K562 (cell line): ENCODE results near the gene WASF1. TPM values are rescaled to one million over a fixed set of nuclear protein-coding genes. Genes with fewer than 3 reads are reported as not detected.

Experiments used
- ATAC-seq: fragments of 200-7000 bp; cut with Tn5 transposase; 3 replicates; pipeline ENCODE4 v1.9.1; 2020; ENCODE audit warnings: moderate library complexity
- BruUV-seq: library from RNA; stranded (reverse); fragments of 400-500 nt; replicated peaks from 2 replicates; lab custom pipeline; 2021; lab: Mats Ljungman, UMichigan
- CTCF ChIA-PET: fragments of 300-600 bp; formaldehyde crosslinking; extraction: SDS; loops from one replicate; lab custom pipeline; 2021; ENCODE audit warnings: low intra/inter-chr PET ratio; lab: Yijun Ruan, JAX
- POLR2A ChIA-PET: fragments of 300-600, 350-650 bp; sonication (Branson Sonifier 250); formaldehyde crosslinking; extraction: SDS; loops from one replicate; lab custom pipeline; 2021; ENCODE audit warnings: antibody characterized with exemption, inconsistent platforms; lab: Yijun Ruan, JAX
- DNase-seq, 4 experiments: peaks; one replicate each; pipeline versions ENCODE4 v3.0.0 to v3.0.0-alpha.2; 2011 to 2018; ENCODE audit warnings: low spot score in 3 of 4, mixed read lengths in 3 of 4; ENCODE audit errors: extremely low read depth in 1 of 4
- FAIRE-seq: peaks from 2 replicates; lab custom pipeline; 2011; peaks lifted over from hg19 to GRCh38; lab: Jason Lieb, UNC
- H2AFZ ChIP-seq: 2 replicates; pipeline ENCODE4 v1.6.0; 2011; ENCODE audit warnings: low read depth, low read length, control low read depth, inconsistent platforms
- H3K27ac ChIP-seq: fragments of 200-600 bp; 3 replicates; pipeline ENCODE4 v1.8.0; 2011; ENCODE audit warnings: low read depth, mild to moderate bottlenecking, control low read depth, inconsistent platforms, low read length, moderate library complexity, mixed read lengths; ENCODE audit errors: extremely low read depth
- H3K27me3 ChIP-seq, 2 experiments: fragments of 300-600 bp in 1 of 2; 2 replicates in 1 of 2; 3 replicates in 1 of 2; pipeline versions ENCODE4 v1.6.0 to v1.8.0; 2011; ENCODE audit warnings: inconsistent platforms in 2 of 2, low read length in 2 of 2, mild to moderate bottlenecking in 1 of 2, mixed read lengths in 1 of 2, moderate library complexity in 1 of 2; ENCODE audit not compliant: control insufficient read depth in 2 of 2, insufficient read depth in 2 of 2
- H3K36me3 ChIP-seq: fragments of 300-600 bp; 3 replicates; pipeline ENCODE4 v1.8.0; 2011; ENCODE audit warnings: mild to moderate bottlenecking, low read length, inconsistent platforms; ENCODE audit not compliant: control insufficient read depth, insufficient read depth
- H3K4me1 ChIP-seq, 2 experiments: fragments of 200-600 bp in 1 of 2; replicated peaks in 1 of 2; 2 replicates in 1 of 2; 3 replicates in 1 of 2; pipeline versions ENCODE4 v1.5.1 to v1.8.0; 2011; ENCODE audit warnings: inconsistent platforms in 2 of 2, low read length in 2 of 2, mild to moderate bottlenecking in 1 of 2, mixed read lengths in 1 of 2, moderate library complexity in 1 of 2; ENCODE audit not compliant: control insufficient read depth in 2 of 2, insufficient read depth in 2 of 2
- H3K4me2 ChIP-seq: 2 replicates; pipeline ENCODE4 v1.6.1; 2011; ENCODE audit warnings: low read length, control low read depth, inconsistent platforms, mixed read lengths; ENCODE audit not compliant: insufficient read depth
- H3K4me3 ChIP-seq: fragments of 200-600 bp; sonication (generic), shearing (Covaris generic); 2 replicates; pipeline ENCODE4 v1.5.1; 2016; ENCODE audit warnings: control low read depth, inconsistent platforms
- H3K79me2 ChIP-seq: fragments of 200-600 bp; 3 replicates; pipeline ENCODE4 v1.8.0; 2011; ENCODE audit warnings: low read length, inconsistent platforms; ENCODE audit not compliant: control insufficient read depth, insufficient read depth
- H3K9ac ChIP-seq, 2 experiments: 2 replicates each; pipeline versions ENCODE4 v1.6.0 to v1.6.1; 2011; ENCODE audit warnings: low read depth in 2 of 2, low read length in 2 of 2, control low read depth in 1 of 2, inconsistent platforms in 1 of 2, mild to moderate bottlenecking in 1 of 2, mixed read lengths in 1 of 2; ENCODE audit not compliant: insufficient read depth in 1 of 2
- H3K9me1 ChIP-seq: one replicate; pipeline ENCODE4 v1.6.0; 2011; ENCODE audit warnings: inconsistent platforms, mild to moderate bottlenecking, low read length, moderate library complexity; ENCODE audit not compliant: control insufficient read depth, insufficient read depth
- H3K9me3 ChIP-seq: replicated peaks from 2 replicates; pipeline ENCODE4 v1.5.1; 2011; ENCODE audit warnings: low read depth, low read length, inconsistent platforms; ENCODE audit not compliant: control insufficient read depth, insufficient read depth
- H4K20me1 ChIP-seq: replicated peaks from 2 replicates; pipeline ENCODE4 v1.6.1; 2011; ENCODE audit warnings: low read length, inconsistent platforms, mixed read lengths; ENCODE audit not compliant: control insufficient read depth, insufficient read depth
- ADNP ChIP-seq: fragments of 200-800 bp; sonication (Bioruptor generic); IDR thresholded peaks from 2 replicates; pipeline ENCODE4 v1.6.1; 2016; ENCODE audit warnings: missing genetic modification characterization, missing compliant biosample characterization
- BCL6 ChIP-seq: fragments of 250-450 bp; sonication (Bioruptor Pico); IDR thresholded peaks from 2 replicates; pipeline ENCODE4 v1.4.0; 2020
- BHLHE40 ChIP-seq: IDR thresholded peaks from 2 replicates; pipeline ENCODE4 v1.6.1; 2011; ENCODE audit warnings: low read length, improper control_type of control experiment
- E2F6 ChIP-seq, 2 experiments: IDR thresholded peaks; 2 replicates each; pipeline ENCODE4 v1.6.1; 2011; ENCODE audit warnings: borderline replicate concordance in 1 of 2, control low read depth in 1 of 2, low read depth in 1 of 2, low read length in 1 of 2, mild to moderate bottlenecking in 1 of 2, mixed read lengths in 1 of 2, moderate library complexity in 1 of 2; ENCODE audit not compliant: insufficient read depth in 1 of 2, insufficient read length in 1 of 2, poor library complexity in 1 of 2, severe bottlenecking in 1 of 2; ENCODE audit errors: extremely low read depth in 1 of 2
- SREBF1 ChIP-seq: fragments of 150-350 bp; IDR thresholded peaks from 2 replicates; pipeline ENCODE4 v1.6.1; 2014; ENCODE audit warnings: antibody characterized with exemption, low read depth, low read length, borderline replicate concordance
- XRCC5 ChIP-seq: fragments of 200-400 bp; formaldehyde crosslinking; IDR thresholded peaks from 2 replicates; pipeline ENCODE4 v1.6.1; 2017; ENCODE audit warnings: low read depth, mild to moderate bottlenecking, low read length
- ZNF197 ChIP-seq: fragments of 200-800 bp; sonication (Bioruptor generic); IDR thresholded peaks from 2 replicates; pipeline ENCODE4 v1.6.1; 2016; ENCODE audit warnings: low read depth, missing genetic modification characterization, missing compliant biosample characterization
- ZNF764 ChIP-seq: fragments of 250-450 bp; sonication (Bioruptor Pico); IDR thresholded peaks from 2 replicates; pipeline ENCODE4 v1.4.0; 2020; ENCODE audit warnings: low read depth, mild to moderate bottlenecking, moderate library complexity
- WGBS: fragments of 100-300 bp; shearing (Covaris generic); methylation state at CpG from one replicate; pipeline ENCODE4 v1.1.6; 2016; ENCODE audit warnings: low coverage, mixed read lengths; ENCODE audit not compliant: insufficient coverage; ENCODE audit errors: missing lambda C conversion rate; 5-methylcytosine and 5-hydroxymethylcytosine counted together
- in situ Hi-C: fragments of 300-500 bp; cut with MboI; formaldehyde crosslinking; loops from 4 replicates; pipeline ENCODE4 v1.15.0; 2018; ENCODE audit warnings: inconsistent platforms, mixed read lengths
- intact Hi-C: fragments of 100-400 bp; cut with micrococcal nuclease; formaldehyde crosslinking; loops from 2 replicates; pipeline ENCODE4 v1.14.2; 2022
- polyA plus RNA-seq, 8 experiments: library from polyadenylated mRNA; depleted of rRNA in 4 of 8; stranded (reverse) in 5 of 8; unstranded in 3 of 8; fragments of >200 nt; fragmentation: Nextera tagmentation in 2 of 8; fragmentation: Illumina TruSeq in 1 of 8; extraction: Ambion mirVana in 2 of 8; extraction: Trizol in 1 of 8; gene quantifications; 2 replicates each; pipeline versions ENCODE4 v1.2.1 to v1.2.3, GENCODE V29; 2011 to 2014; ENCODE audit warnings: inconsistent platforms in 1 of 8, missing spikeins in 1 of 8
- total RNA-seq, 7 experiments: library from RNA; depleted of rRNA in 6 of 7; stranded (reverse); fragments of >200 nt in 6 of 7; fragmentation: Illumina TruSeq in 2 of 7; extraction: Trizol in 2 of 7; gene quantifications; 2 replicates each; pipeline versions ENCODE4 v1.2.1 to v1.2.3, GENCODE V29; 2011 to 2021; ENCODE audit warnings: low replicate concordance in 1 of 7
- TF ChIP-seq, protein P1 (sequence below): fragments of 450-650 bp; formaldehyde crosslinking; conservative IDR thresholded peaks from 2 replicates; pipeline ENCODE4 v1.4.0; 2022; ENCODE audit warnings: mild to moderate bottlenecking, missing genetic modification characterization

The WASF1 gene
- total and polyA plus RNA-seq, 9 of the 15 experiments (the other 6 are each of a cell fraction or from before 2014, with no cell fraction given), result 2.1 to 18.2 (median 7.4) TPM

DNA sequence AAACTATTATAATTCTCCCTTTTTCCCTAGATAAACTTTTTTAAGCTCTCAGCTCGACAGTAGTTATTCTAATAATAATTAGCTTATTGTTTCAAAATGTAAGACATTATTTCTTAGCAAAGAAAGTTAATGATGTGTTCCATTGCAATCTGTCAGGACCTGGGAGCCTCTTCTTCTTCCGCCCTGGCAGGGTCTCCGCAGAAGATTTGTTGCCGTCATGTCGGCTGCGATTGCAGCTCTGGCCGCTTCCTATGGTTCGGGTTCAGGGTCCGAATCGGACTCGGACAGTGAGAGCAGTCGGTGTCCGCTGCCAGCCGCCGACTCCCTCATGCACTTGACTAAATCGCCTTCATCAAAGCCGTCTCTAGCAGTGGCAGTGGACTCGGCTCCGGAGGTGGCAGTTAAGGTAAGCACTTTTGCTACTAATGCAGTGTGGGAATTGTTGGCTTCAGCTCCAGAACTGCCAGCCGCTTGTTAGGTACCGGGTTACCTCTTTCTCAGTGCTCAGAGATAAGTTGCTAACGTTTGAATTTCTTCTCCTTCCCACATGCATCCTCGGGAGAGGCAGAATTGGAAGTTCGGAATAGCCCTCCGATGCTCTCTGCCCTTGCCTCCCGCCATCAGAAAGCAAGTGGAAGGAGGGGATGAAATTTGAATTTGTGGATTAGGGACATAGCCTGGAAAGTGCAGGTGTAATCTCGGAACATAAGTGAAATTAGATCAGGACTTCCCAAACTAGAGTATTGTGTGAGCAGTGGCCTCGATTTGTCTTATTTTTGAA is 948 bp upstream of the WASF1 start, which contains the start of gene CDC40 (continued):
- TF ChIP-seq SREBF1 (no peak), BCL6 (CRISPR knock-in tag) (no peak), ZNF764 (CRISPR knock-in tag) (no peak), XRCC5 (peak; percentile 29; the same call in 1 of the 2 replicates)

- FAIRE-seq (peak; percentile 78), ATAC-seq (peak; percentile 49), DNase-seq (peak; percentile 34 to 67 (median 52))
- in situ Hi-C loops (loop anchor here (10.0 kb wide), 1 partner anchor 216 kb away; no protein-coding TSS in a partner anchor), intact Hi-C loops (loop anchor here (1.0 to 10.0 kb wide), 2 partner anchors 212 to 474 kb away; no protein-coding TSS in a partner anchor)
- H3K36me3 ChIP-seq, result peaks cover 13% of the 10 kb centered on the region; the same call in 2 of the 3 replicates
- peak overlapping the region; percentile 89 to 97; a peak in 3 of 4 replicates for H3K9ac ChIP-seq
- H3K27me3 ChIP-seq, result no peaks in the 10 kb centered on the region
- H3K27ac ChIP-seq, result peak overlapping the region; percentile 94; the same call in 2 of the 3 replicates
- H3K4me3 ChIP-seq, result peak overlapping the region; percentile 88
- peak overlapping the region; percentile 88 for H3K4me2 ChIP-seq
- no peaks in the 10 kb centered on the region; the same call in 1 of the 2 replicates for H4K20me1 ChIP-seq
- H3K9me1 ChIP-seq, result no peaks in the 10 kb centered on the region
- peak overlapping the region; percentile 98 for H2AFZ ChIP-seq
- peaks cover 12 to 13% of the 10 kb centered on the region in 2 experiments; a peak in 4 of 5 replicates for H3K4me1 ChIP-seq
- CTCF ChIA-PET, result interaction anchor here (0.7 to 1.3 kb wide), 4 partner anchors 98 to 215 kb away, joined by 3 to 8 read pairs (median 3); no protein-coding TSS in a partner anchor
- H3K79me2 ChIP-seq, result peaks cover 40% of the 10 kb centered on the region
- WGBS, result under 1% methylated on average over 37 of the region's 66 CpGs
- POLR2A ChIA-PET, result interaction anchor here (1.2 to 1.3 kb wide), 3 partner anchors 18 to 37 kb away, joined by 3 to 4 read pairs (median 4); no protein-coding TSS in a partner anchor
- H3K9me3 ChIP-seq, result no peaks in the 10 kb centered on the region
- BruUV-seq, result no TSS peak
- TF ChIP-seq ZNF197 (CRISPR knock-in tag), result no peak
- no peak for TF ChIP-seq ADNP (tag)
- TF ChIP-seq BHLHE40, result 0 out of 2 replicates have a peak, but pooled peaks have one; percentile 8
- TF ChIP-seq, protein P1, sequence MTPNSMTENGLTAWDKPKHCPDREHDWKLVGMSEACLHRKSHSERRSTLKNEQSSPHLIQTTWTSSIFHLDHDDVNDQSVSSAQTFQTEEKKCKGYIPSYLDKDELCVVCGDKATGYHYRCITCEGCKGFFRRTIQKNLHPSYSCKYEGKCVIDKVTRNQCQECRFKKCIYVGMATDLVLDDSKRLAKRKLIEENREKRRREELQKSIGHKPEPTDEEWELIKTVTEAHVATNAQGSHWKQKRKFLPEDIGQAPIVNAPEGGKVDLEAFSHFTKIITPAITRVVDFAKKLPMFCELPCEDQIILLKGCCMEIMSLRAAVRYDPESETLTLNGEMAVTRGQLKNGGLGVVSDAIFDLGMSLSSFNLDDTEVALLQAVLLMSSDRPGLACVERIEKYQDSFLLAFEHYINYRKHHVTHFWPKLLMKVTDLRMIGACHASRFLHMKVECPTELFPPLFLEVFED (CRISPR knock-in tag), result no peak
- TF ChIP-seq E2F6 (IDR thresholded peaks at IDR 0.05; ENCODE audit: borderline replicate concordance in 1 of 2, extremely low read depth in 1 of 2, insufficient read depth in 1 of 2, insufficient read length in 1 of 2, low read depth in 1 of 2, low read length in 1 of 2, poor library complexity in 1 of 2, severe bottlenecking in 1 of 2), result peak in 1 of 2 experiments; percentile 24
Measured at GRCh38 chr6:110178626-110179405, 654 bp downstream of the WASF1 start.
